Liver (tissue), 9 donors: ENCODE results near the gene GMFB. TPM values are rescaled to one million over a fixed set of nuclear protein-coding genes. Genes with fewer than 3 reads are reported as not detected.

Experiments used
- DNase-seq: peaks from one replicate; pipeline ENCODE4 v3.0.0-alpha.2; 2017; ENCODE audit warnings: low spot score
- H3K27ac ChIP-seq, 2 donors: one replicate each; pipeline ENCODE4 v1.7.0; 2013; ENCODE audit warnings: inconsistent platforms in 2 of 2, low read length in 2 of 2, control low read depth in 1 of 2, low read depth in 1 of 2, mild to moderate bottlenecking in 1 of 2
- H3K27me3 ChIP-seq, 4 donors: one replicate each; pipeline versions ENCODE4 v1.6.1 to v1.7.0; 2013; ENCODE audit warnings: low read length in 3 of 4, inconsistent platforms in 1 of 4, mild to moderate bottlenecking in 1 of 4, moderate library complexity in 1 of 4; ENCODE audit not compliant: control insufficient read depth in 4 of 4, insufficient read depth in 4 of 4
- H3K36me3 ChIP-seq, 4 donors: one replicate each; pipeline versions ENCODE4 v1.6.1 to v1.7.0; 2013; ENCODE audit warnings: low read length in 3 of 4, mild to moderate bottlenecking in 3 of 4, low read depth in 1 of 4, moderate library complexity in 1 of 4; ENCODE audit not compliant: control insufficient read depth in 4 of 4, insufficient read depth in 3 of 4
- H3K4me1 ChIP-seq, 4 donors: one replicate each; pipeline versions ENCODE4 v1.6.1 to v1.7.0; 2013; ENCODE audit warnings: low read length in 3 of 4, mild to moderate bottlenecking in 3 of 4, moderate library complexity in 1 of 4; ENCODE audit not compliant: control insufficient read depth in 4 of 4, insufficient read depth in 4 of 4
- H3K4me3 ChIP-seq, 3 donors: one replicate each; pipeline versions ENCODE4 v1.6.1 to v1.7.0; 2013; ENCODE audit warnings: low read length in 3 of 3, control low read depth in 1 of 3, low read depth in 1 of 3, mild to moderate bottlenecking in 1 of 3
- H3K9ac ChIP-seq, 2 donors: one replicate each; pipeline ENCODE4 v1.7.0; 2013; ENCODE audit warnings: low read length in 2 of 2, mild to moderate bottlenecking in 2 of 2, moderate library complexity in 2 of 2, control low read depth in 1 of 2, low read depth in 1 of 2
- H3K9me3 ChIP-seq, 4 donors: one replicate each; pipeline versions ENCODE4 v1.6.1 to v1.7.0; 2013; ENCODE audit warnings: low read length in 3 of 4; ENCODE audit not compliant: control insufficient read depth in 4 of 4
- ATF3 ChIP-seq: IDR thresholded peaks from 2 replicates; pipeline ENCODE4 v1.6.1; 2016; ENCODE audit warnings: antibody characterized with exemption
- EGR1 ChIP-seq, 2 donors: IDR thresholded peaks; 2 replicates each; pipeline ENCODE4 v1.6.1; 2016 to 2018; ENCODE audit warnings: antibody characterized with exemption in 2 of 2, low read depth in 2 of 2
- FOXA1 ChIP-seq: IDR thresholded peaks from 2 replicates; pipeline ENCODE4 v1.6.1; 2016; ENCODE audit warnings: antibody characterized with exemption
- FOXA2 ChIP-seq: IDR thresholded peaks from 2 replicates; pipeline ENCODE4 v1.6.1; 2016; ENCODE audit warnings: antibody characterized with exemption
- HNF4A ChIP-seq, 2 donors: conservative IDR thresholded peaks; 2 replicates each; pipeline ENCODE4 v1.6.1; 2016; ENCODE audit warnings: antibody characterized with exemption in 2 of 2, mild to moderate bottlenecking in 2 of 2
- JUND ChIP-seq, 2 donors: IDR thresholded peaks; 2 replicates each; pipeline ENCODE4 v1.6.1; 2016; ENCODE audit warnings: antibody characterized with exemption in 2 of 2
- MAX ChIP-seq: IDR thresholded peaks from 2 replicates; pipeline ENCODE4 v1.6.1; 2016; ENCODE audit warnings: antibody characterized with exemption
- RAD21 ChIP-seq, 2 donors: IDR thresholded peaks; 2 replicates each; pipeline ENCODE4 v1.6.1; 2016; ENCODE audit warnings: antibody characterized with exemption in 2 of 2, mild to moderate bottlenecking in 2 of 2
- RXRA ChIP-seq, 2 donors: IDR thresholded peaks; 2 replicates each; pipeline ENCODE4 v1.6.1; 2017 to 2018; ENCODE audit warnings: antibody characterized with exemption in 2 of 2, mild to moderate bottlenecking in 1 of 2
- SP1 ChIP-seq: IDR thresholded peaks from 2 replicates; pipeline ENCODE4 v1.6.1; 2018; ENCODE audit warnings: antibody characterized with exemption, mild to moderate bottlenecking
- TAF1 ChIP-seq: conservative IDR thresholded peaks from 2 replicates; pipeline ENCODE4 v1.6.1; 2016; ENCODE audit warnings: antibody characterized with exemption, mild to moderate bottlenecking
- YY1 ChIP-seq: IDR thresholded peaks from 2 replicates; pipeline ENCODE4 v1.6.1; 2016; ENCODE audit warnings: antibody characterized with exemption, mild to moderate bottlenecking
- ZBTB33 ChIP-seq: IDR thresholded peaks from 2 replicates; pipeline ENCODE4 v1.6.1; 2016; ENCODE audit warnings: antibody characterized with exemption
- WGBS: extraction: QIAGEN DNeasy Blood & Tissue Kit; methylation state at CpG from one replicate; pipeline ENCODE4 v1.1.7; 2013; 5-methylcytosine and 5-hydroxymethylcytosine counted together
- polyA plus RNA-seq, 2 donors: library from polyadenylated mRNA; stranded (reverse) in 1 of 2; unstranded in 1 of 2; fragments of 200-250 nt in 1 of 2; fragments of >200 nt in 1 of 2; fragmentation: Nextera tagmentation in 1 of 2; extraction: Ambion mirVana in 1 of 2; gene quantifications; one replicate each; pipeline versions ENCODE4 v1.2.1 to v1.2.3, GENCODE V29; 2013 to 2015
- total RNA-seq, 2 donors: library from RNA; depleted of rRNA; stranded (reverse); fragments of >200 nt; gene quantifications; one replicate each; pipeline ENCODE4 v1.2.3, GENCODE V29; 2014
- TF ChIP-seq, protein P1 (sequence below): fragments of 150-350 bp; IDR thresholded peaks from 2 replicates; pipeline ENCODE4 v1.5.1; 2017; ENCODE audit warnings: improper control_type of control experiment, low read depth, low read length; ENCODE audit not compliant: missing input control
- TF ChIP-seq, protein P2 (sequence below): IDR thresholded peaks from 2 replicates; pipeline ENCODE4 v1.6.1; 2016; ENCODE audit warnings: antibody characterized with exemption, mild to moderate bottlenecking
- donor health status: healthy.
- donor health status: healthy.
- donor health status: healthy.
- donor health status: healthy.
- donor health status: healthy.

Gene GMFB
- total and polyA plus RNA-seq, 4 donors = 13.3 to 26.3 (median 20.6) TPM

GRCh38 chr14:54535646-54536045 is 46.9 kb upstream of the GMFB start:
- Histone ChIP-seq H3K27me3 (no peaks in the 10 kb centered on the region), H3K9me3 (no peaks in the 10 kb centered on the region), H3K36me3 (peaks cover 0 to 4% (median 2%) of the 10 kb centered on the region in 4 donors), H3K27ac (no peak overlapping the region), H3K9ac (no peak overlapping the region), H3K4me1 (no peaks in the 10 kb centered on the region), H3K4me3 (no peak overlapping the region)
- WGBS = 61% methylated on average over 2 of the region's 2 CpGs
- TF ChIP-seq TAF1 (no peak), JUND (IDR thresholded peaks at IDR 0.05) (no peak), FOXA2 (no peak)
- no peak for DNase-seq

GRCh38 chr14:54535126-54535525 is 46.3 kb upstream of the GMFB start:
- peaks cover 0 to 4% (median 2%) of the 10 kb centered on the region in 4 donors for H3K36me3 ChIP-seq
- H3K9ac ChIP-seq = no peak overlapping the region
- no peaks in the 10 kb centered on the region for H3K9me3 ChIP-seq
- no peaks in the 10 kb centered on the region for H3K27me3 ChIP-seq
- H3K27ac ChIP-seq = no peak overlapping the region
- no peak overlapping the region for H3K4me3 ChIP-seq
- DNase-seq = no peak
- H3K4me1 ChIP-seq = no peaks in the 10 kb centered on the region
- TF ChIP-seq HNF4A (conservative IDR thresholded peaks at IDR 0.05) (no peak), ATF3 (no peak), EGR1 (IDR thresholded peaks at IDR 0.05; ENCODE audit: low read depth in 2 of 2) (no peak), JUND (IDR thresholded peaks at IDR 0.05) (no peak), MAX (no peak), FOXA1 (no peak), ZBTB33 (no peak), YY1 (no peak), RXRA (IDR thresholded peaks at IDR 0.05) (no peak), RAD21 (IDR thresholded peaks at IDR 0.05) (no peak), SP1 (no peak)
- TF ChIP-seq, protein P1, sequence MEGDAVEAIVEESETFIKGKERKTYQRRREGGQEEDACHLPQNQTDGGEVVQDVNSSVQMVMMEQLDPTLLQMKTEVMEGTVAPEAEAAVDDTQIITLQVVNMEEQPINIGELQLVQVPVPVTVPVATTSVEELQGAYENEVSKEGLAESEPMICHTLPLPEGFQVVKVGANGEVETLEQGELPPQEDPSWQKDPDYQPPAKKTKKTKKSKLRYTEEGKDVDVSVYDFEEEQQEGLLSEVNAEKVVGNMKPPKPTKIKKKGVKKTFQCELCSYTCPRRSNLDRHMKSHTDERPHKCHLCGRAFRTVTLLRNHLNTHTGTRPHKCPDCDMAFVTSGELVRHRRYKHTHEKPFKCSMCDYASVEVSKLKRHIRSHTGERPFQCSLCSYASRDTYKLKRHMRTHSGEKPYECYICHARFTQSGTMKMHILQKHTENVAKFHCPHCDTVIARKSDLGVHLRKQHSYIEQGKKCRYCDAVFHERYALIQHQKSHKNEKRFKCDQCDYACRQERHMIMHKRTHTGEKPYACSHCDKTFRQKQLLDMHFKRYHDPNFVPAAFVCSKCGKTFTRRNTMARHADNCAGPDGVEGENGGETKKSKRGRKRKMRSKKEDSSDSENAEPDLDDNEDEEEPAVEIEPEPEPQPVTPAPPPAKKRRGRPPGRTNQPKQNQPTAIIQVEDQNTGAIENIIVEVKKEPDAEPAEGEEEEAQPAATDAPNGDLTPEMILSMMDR = no peak
- TF ChIP-seq, protein P2, sequence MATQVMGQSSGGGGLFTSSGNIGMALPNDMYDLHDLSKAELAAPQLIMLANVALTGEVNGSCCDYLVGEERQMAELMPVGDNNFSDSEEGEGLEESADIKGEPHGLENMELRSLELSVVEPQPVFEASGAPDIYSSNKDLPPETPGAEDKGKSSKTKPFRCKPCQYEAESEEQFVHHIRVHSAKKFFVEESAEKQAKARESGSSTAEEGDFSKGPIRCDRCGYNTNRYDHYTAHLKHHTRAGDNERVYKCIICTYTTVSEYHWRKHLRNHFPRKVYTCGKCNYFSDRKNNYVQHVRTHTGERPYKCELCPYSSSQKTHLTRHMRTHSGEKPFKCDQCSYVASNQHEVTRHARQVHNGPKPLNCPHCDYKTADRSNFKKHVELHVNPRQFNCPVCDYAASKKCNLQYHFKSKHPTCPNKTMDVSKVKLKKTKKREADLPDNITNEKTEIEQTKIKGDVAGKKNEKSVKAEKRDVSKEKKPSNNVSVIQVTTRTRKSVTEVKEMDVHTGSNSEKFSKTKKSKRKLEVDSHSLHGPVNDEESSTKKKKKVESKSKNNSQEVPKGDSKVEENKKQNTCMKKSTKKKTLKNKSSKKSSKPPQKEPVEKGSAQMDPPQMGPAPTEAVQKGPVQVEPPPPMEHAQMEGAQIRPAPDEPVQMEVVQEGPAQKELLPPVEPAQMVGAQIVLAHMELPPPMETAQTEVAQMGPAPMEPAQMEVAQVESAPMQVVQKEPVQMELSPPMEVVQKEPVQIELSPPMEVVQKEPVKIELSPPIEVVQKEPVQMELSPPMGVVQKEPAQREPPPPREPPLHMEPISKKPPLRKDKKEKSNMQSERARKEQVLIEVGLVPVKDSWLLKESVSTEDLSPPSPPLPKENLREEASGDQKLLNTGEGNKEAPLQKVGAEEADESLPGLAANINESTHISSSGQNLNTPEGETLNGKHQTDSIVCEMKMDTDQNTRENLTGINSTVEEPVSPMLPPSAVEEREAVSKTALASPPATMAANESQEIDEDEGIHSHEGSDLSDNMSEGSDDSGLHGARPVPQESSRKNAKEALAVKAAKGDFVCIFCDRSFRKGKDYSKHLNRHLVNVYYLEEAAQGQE = no peak
- 76% methylated on average over 1 of the region's 1 CpG for WGBS
